IMR-90 (cell line): ENCODE results near the gene RAD51B. TPM values are rescaled to one million over a fixed set of nuclear protein-coding genes. Genes with fewer than 3 reads are reported as not detected.

Source experiments
- ATAC-seq: fragments of 200-7000 bp; cut with Tn5 transposase; 2 replicates; pipeline ENCODE4 v1.9.1; 2020; ENCODE audit warnings: low read depth, mild to moderate bottlenecking, moderate library complexity
- BruUV-seq: library from RNA; stranded (reverse); fragments of 400-500 nt; replicated peaks from 2 replicates; lab custom pipeline; 2021; lab: Mats Ljungman, UMichigan
- CTCF ChIA-PET: fragments of 300-600 bp; formaldehyde crosslinking; extraction: SDS; loops from one replicate; lab custom pipeline; 2021; ENCODE audit warnings: antibody characterized with exemption; lab: Yijun Ruan, JAX
- POLR2A ChIA-PET: fragments of 300-600 bp; sonication (Branson Sonifier 250); formaldehyde crosslinking; loops from one replicate; lab custom pipeline; 2022; ENCODE audit warnings: antibody characterized with exemption; ENCODE audit not compliant: unreplicated experiment; lab: Charles Lee
- DNase-seq: peaks from one replicate; pipeline ENCODE4 v3.0.0; 2013
- H2AFZ ChIP-seq: replicated peaks from 2 replicates; pipeline ENCODE3; 2013; ENCODE audit warnings: low read length, mild to moderate bottlenecking; ENCODE audit not compliant: poor library complexity
- H2AK5ac ChIP-seq: 2 replicates; pipeline ENCODE4 v1.6.1; 2013; ENCODE audit warnings: low read depth, low read length, inconsistent platforms
- H2AK9ac ChIP-seq: replicated peaks from 2 replicates; pipeline ENCODE3; 2013; ENCODE audit warnings: mild to moderate bottlenecking, low read depth, low read length, moderate library complexity; ENCODE audit not compliant: poor library complexity
- H2BK120ac ChIP-seq: 2 replicates; pipeline ENCODE4 v1.6.1; 2013; ENCODE audit warnings: low read depth, low read length, inconsistent platforms
- H2BK15ac ChIP-seq: 3 replicates; pipeline ENCODE4 v1.6.1; 2013; ENCODE audit warnings: low read depth, low read length, inconsistent platforms
- H2BK20ac ChIP-seq: 2 replicates; pipeline ENCODE4 v1.6.1; 2013; ENCODE audit warnings: low read depth, mild to moderate bottlenecking, inconsistent platforms, low read length, moderate library complexity
- H2BK5ac ChIP-seq: 2 replicates; pipeline ENCODE4 v1.6.1; 2013; ENCODE audit warnings: mild to moderate bottlenecking, low read depth, low read length, inconsistent platforms; ENCODE audit not compliant: poor library complexity, severe bottlenecking
- H3K14ac ChIP-seq: replicated peaks from 2 replicates; pipeline ENCODE4 v1.6.1; 2013; ENCODE audit warnings: low read depth, low read length, inconsistent platforms
- H3K18ac ChIP-seq: 2 replicates; pipeline ENCODE4 v1.6.1; 2013; ENCODE audit warnings: low read depth, low read length, control low read depth
- H3K23ac ChIP-seq: 2 replicates; pipeline ENCODE4 v1.6.1; 2013; ENCODE audit warnings: low read depth, low read length, inconsistent platforms
- H3K27ac ChIP-seq: 2 replicates; pipeline ENCODE4 v1.5.1; 2013; ENCODE audit warnings: mild to moderate bottlenecking, control low read depth, low read length; ENCODE audit not compliant: insufficient read depth
- H3K27me3 ChIP-seq: 2 replicates; pipeline ENCODE4 v1.6.1; 2013; ENCODE audit warnings: low read length; ENCODE audit not compliant: control insufficient read depth, insufficient read depth
- H3K36me3 ChIP-seq: 2 replicates; pipeline ENCODE4 v1.6.1; 2013; ENCODE audit warnings: low read length, mixed read lengths; ENCODE audit not compliant: control insufficient read depth, insufficient read depth
- H3K4ac ChIP-seq: 2 replicates; pipeline ENCODE4 v1.6.1; 2013; ENCODE audit warnings: low read depth, low read length, inconsistent platforms
- H3K4me1 ChIP-seq: 2 replicates; pipeline ENCODE4 v1.6.1; 2013; ENCODE audit warnings: low read length, mixed read lengths; ENCODE audit not compliant: control insufficient read depth, insufficient read depth
- H3K4me2 ChIP-seq: 2 replicates; pipeline ENCODE4 v1.6.1; 2013; ENCODE audit warnings: low read depth, mild to moderate bottlenecking, control low read depth, low read length, moderate library complexity
- H3K4me3 ChIP-seq: 2 replicates; pipeline ENCODE4 v1.5.1; 2013; ENCODE audit warnings: low read depth, mild to moderate bottlenecking, control low read depth, low read length, moderate library complexity; ENCODE audit not compliant: insufficient read depth
- H3K56ac ChIP-seq: 2 replicates; pipeline ENCODE4 v1.6.1; 2013; ENCODE audit warnings: low read length, inconsistent platforms; ENCODE audit not compliant: insufficient read depth; ENCODE audit errors: extremely low read depth
- H3K79me1 ChIP-seq, 2 experiments: 2 replicates each; pipeline ENCODE4 v1.6.1; 2013; ENCODE audit warnings: low read length in 2 of 2, inconsistent platforms in 1 of 2, low read depth in 1 of 2
- H3K9ac ChIP-seq: 2 replicates; pipeline ENCODE4 v1.6.1; 2013; ENCODE audit warnings: low read depth, low read length, control low read depth
- H3K9me1 ChIP-seq: 2 replicates; pipeline ENCODE4 v1.6.1; 2013; ENCODE audit warnings: low read length, inconsistent platforms; ENCODE audit not compliant: insufficient read depth
- H3K9me3 ChIP-seq: 2 replicates; pipeline ENCODE4 v1.6.1; 2013; ENCODE audit warnings: low read length; ENCODE audit not compliant: control insufficient read depth, insufficient read depth
- H4K20me1 ChIP-seq: 2 replicates; pipeline ENCODE4 v1.6.1; 2013; ENCODE audit warnings: low read length, inconsistent platforms; ENCODE audit not compliant: insufficient read depth
- H4K5ac ChIP-seq: 2 replicates; pipeline ENCODE4 v1.6.1; 2013; ENCODE audit warnings: mild to moderate bottlenecking, low read depth, low read length, control low read depth
- H4K8ac ChIP-seq, 2 experiments: 2 replicates each; pipeline ENCODE4 v1.6.1; 2013; ENCODE audit warnings: low read depth in 2 of 2, low read length in 2 of 2, control low read depth in 1 of 2, inconsistent platforms in 1 of 2
- H4K91ac ChIP-seq: 2 replicates; pipeline ENCODE4 v1.6.1; 2013; ENCODE audit warnings: low read depth, low read length, inconsistent platforms; ENCODE audit not compliant: insufficient read depth
- BHLHE40 ChIP-seq: fragments of 150-350 bp; IDR thresholded peaks from 2 replicates; pipeline ENCODE4 v1.6.1; 2016; ENCODE audit warnings: mild to moderate bottlenecking, low read depth, low read length
- CEBPB ChIP-seq: IDR thresholded peaks from 2 replicates; pipeline ENCODE4 v1.6.1; 2012; ENCODE audit warnings: low read depth, low read length, improper control_type of control experiment
- CHD1 ChIP-seq: IDR thresholded peaks from 2 replicates; pipeline ENCODE4 v1.6.1; 2012; ENCODE audit warnings: low read depth, low read length, improper control_type of control experiment
- CTCF ChIP-seq: conservative IDR thresholded peaks from 2 replicates; pipeline ENCODE4 v1.5.1; 2012; ENCODE audit warnings: mild to moderate bottlenecking, low read depth, low read length, improper control_type of control experiment
- ELK1 ChIP-seq: fragments of 150-350 bp; IDR thresholded peaks from 2 replicates; pipeline ENCODE4 v1.6.1; 2016; ENCODE audit warnings: low read depth, mild to moderate bottlenecking, low read length, moderate library complexity, borderline replicate concordance
- FOS ChIP-seq: fragments of 150-350 bp; IDR thresholded peaks from 2 replicates; pipeline ENCODE4 v1.6.1; 2016; ENCODE audit warnings: low read depth, low read length
- MAFK ChIP-seq: IDR thresholded peaks from 2 replicates; pipeline ENCODE4 v1.6.1; 2012; ENCODE audit warnings: low read depth, low read length, improper control_type of control experiment
- MXI1 ChIP-seq: IDR thresholded peaks from 2 replicates; pipeline ENCODE4 v1.6.1; 2012; ENCODE audit warnings: low read depth, mild to moderate bottlenecking, low read length, moderate library complexity, borderline replicate concordance
- NFE2L2 ChIP-seq: fragments of 150-350 bp; IDR thresholded peaks from 2 replicates; pipeline ENCODE4 v1.6.1; 2016; ENCODE audit warnings: low read depth, mild to moderate bottlenecking, low read length
- POLR2A ChIP-seq: IDR thresholded peaks from 2 replicates; pipeline ENCODE4 v1.6.1; 2012; ENCODE audit warnings: mild to moderate bottlenecking, low read depth, low read length
- RAD21 ChIP-seq: IDR thresholded peaks from 2 replicates; pipeline ENCODE4 v1.6.1; 2012; ENCODE audit warnings: low read length, improper control_type of control experiment
- RCOR1 ChIP-seq: IDR thresholded peaks from 2 replicates; pipeline ENCODE4 v1.6.1; 2012; ENCODE audit warnings: mild to moderate bottlenecking, low read length, improper control_type of control experiment; ENCODE audit not compliant: insufficient replicate concordance
- RFX5 ChIP-seq: IDR thresholded peaks from 2 replicates; pipeline ENCODE4 v1.8.0; 2012; ENCODE audit warnings: low read depth, mild to moderate bottlenecking, low read length, moderate library complexity
- SMC3 ChIP-seq: fragments of 150-350 bp; IDR thresholded peaks from 2 replicates; pipeline ENCODE4 v1.6.1; 2016; ENCODE audit warnings: low read depth, mild to moderate bottlenecking, antibody characterized with exemption, low read length, moderate library complexity
- USF2 ChIP-seq: fragments of 150-350 bp; IDR thresholded peaks from 2 replicates; pipeline ENCODE4 v1.6.1; 2017; ENCODE audit warnings: mild to moderate bottlenecking, antibody characterized with exemption, low read length, low read depth
- WGBS, 2 experiments: methylation state at CpG; one replicate each; pipeline versions ENCODE4 v1.1.5 to v1.1.7; 2013; ENCODE audit warnings: missing lambda C conversion rate in 2 of 2; ENCODE audit not compliant: insufficient read length in 1 of 2; ENCODE audit errors: extremely low coverage in 2 of 2; 5-methylcytosine and 5-hydroxymethylcytosine counted together
- dilution Hi-C: fragments of 300-500 bp; cut with HindIII; formaldehyde crosslinking; loops from one replicate; pipeline ENCODE4 v1.14.3; 2018; ENCODE audit warnings: low sequenced_read_pairs; ENCODE audit not compliant: unreplicated experiment
- in situ Hi-C: fragments of 300-500 bp; cut with MboI; formaldehyde crosslinking; loops from 3 replicates; pipeline ENCODE4 v1.14.3; 2019; ENCODE audit warnings: low sequenced_read_pairs, inconsistent platforms, mixed read lengths
- intact Hi-C: fragments of 100-400 bp; cut with micrococcal nuclease; formaldehyde crosslinking; loops from 2 replicates; pipeline ENCODE4 v1.10.0; 2022
- polyA plus RNA-seq, 3 experiments: library from polyadenylated mRNA; depleted of rRNA; stranded (reverse); fragments of >200 nt; gene quantifications; 2 replicates each; pipeline ENCODE4 v1.2.3, GENCODE V29; 2012; ENCODE audit warnings: low replicate concordance in 1 of 3
- total RNA-seq: library from RNA; depleted of rRNA; stranded (reverse); fragments of >200 nt; gene quantifications from 2 replicates; pipeline ENCODE4 v1.2.3, GENCODE V29; 2012

The RAD51B gene
- total and polyA plus RNA-seq, 2 of the 4 experiments (the other 2 are of a cell fraction), result 5.1 to 18.8 TPM

- H2AFZ ChIP-seq, result no peak overlapping the region
- H3K14ac ChIP-seq, result no peak overlapping the region
- H4K91ac ChIP-seq, result no peak overlapping the region
- POLR2A ChIA-PET, result no interaction called here
- H3K27me3 ChIP-seq, result no peaks in the 10 kb centered on the region
- DNase-seq (no peak), ATAC-seq (no peak)
- H2BK15ac ChIP-seq, result no peak overlapping the region
- intact Hi-C loops (loop anchor here (5.0 kb wide), 1 partner anchor 486 kb away; the partner anchor contains the start of gene ZFP36L1), in situ Hi-C loops (no loop called here), dilution Hi-C loops (no loop called here)
- no peaks in the 10 kb centered on the region for H3K9me1 ChIP-seq
- H2AK9ac ChIP-seq, result no peak overlapping the region
- H4K5ac ChIP-seq, result no peak overlapping the region
- H4K20me1 ChIP-seq, result no peaks in the 10 kb centered on the region
- H3K4ac ChIP-seq, result no peak overlapping the region
- no peak overlapping the region for H3K56ac ChIP-seq
- no peak overlapping the region for H3K27ac ChIP-seq
- no peak overlapping the region for H2BK5ac ChIP-seq
- peaks cover 4% of the 10 kb centered on the region for H3K4me1 ChIP-seq
- TF ChIP-seq CEBPB (no peak), SMC3 (no peak), RCOR1 (no peak), MAFK (no peak), BHLHE40 (no peak), POLR2A (no peak), CHD1 (no peak), FOS (no peak), RFX5 (no peak), MXI1 (no peak), ELK1 (no peak), USF2 (no peak), RAD21 (no peak), NFE2L2 (no peak), CTCF (no peak)
- no peak overlapping the region for H2BK120ac ChIP-seq
- no peak overlapping the region for H3K23ac ChIP-seq
- no peak overlapping the region for H2BK20ac ChIP-seq
- H2AK5ac ChIP-seq, result no peak overlapping the region
- WGBS, 2 experiments, result 74% methylated on average over 2 of the region's 4 CpGs; no CpG with 5 or more reads in 1 of the 2 experiments
- H3K9me3 ChIP-seq, result peaks cover 4% of the 10 kb centered on the region
- no peak overlapping the region for H3K4me2 ChIP-seq
- no peak overlapping the region for H3K18ac ChIP-seq
- no peak overlapping the region for H3K9ac ChIP-seq
- CTCF ChIA-PET, result interaction anchor here (0.6 kb wide), 3 partner anchors 332 to 490 kb away, joined by 3 to 4 read pairs (median 4); no protein-coding TSS in a partner anchor
- H3K79me1 ChIP-seq, result no peaks in the 10 kb centered on the region
- no peak overlapping the region for H4K8ac ChIP-seq
- no peak overlapping the region for H3K4me3 ChIP-seq
- BruUV-seq, result no TSS peak
- no peaks in the 10 kb centered on the region for H3K36me3 ChIP-seq
Measured at GRCh38 chr14:68306265-68306933, 486.8 kb downstream of the RAD51B start.
